Suppressor macrophage (primary cell): Measurements from ENCODE around the gene RXRA.

Experiments used
- DNase-seq, 4 experiments: peaks; one replicate each; pipeline ENCODE4 v3.0.0-alpha.2; 2020 to 2022

The RXRA gene

GRCh38 chr9:134355158-134355557, 28.9 kb downstream of the RXRA start:
- no peak for DNase-seq

DNA sequence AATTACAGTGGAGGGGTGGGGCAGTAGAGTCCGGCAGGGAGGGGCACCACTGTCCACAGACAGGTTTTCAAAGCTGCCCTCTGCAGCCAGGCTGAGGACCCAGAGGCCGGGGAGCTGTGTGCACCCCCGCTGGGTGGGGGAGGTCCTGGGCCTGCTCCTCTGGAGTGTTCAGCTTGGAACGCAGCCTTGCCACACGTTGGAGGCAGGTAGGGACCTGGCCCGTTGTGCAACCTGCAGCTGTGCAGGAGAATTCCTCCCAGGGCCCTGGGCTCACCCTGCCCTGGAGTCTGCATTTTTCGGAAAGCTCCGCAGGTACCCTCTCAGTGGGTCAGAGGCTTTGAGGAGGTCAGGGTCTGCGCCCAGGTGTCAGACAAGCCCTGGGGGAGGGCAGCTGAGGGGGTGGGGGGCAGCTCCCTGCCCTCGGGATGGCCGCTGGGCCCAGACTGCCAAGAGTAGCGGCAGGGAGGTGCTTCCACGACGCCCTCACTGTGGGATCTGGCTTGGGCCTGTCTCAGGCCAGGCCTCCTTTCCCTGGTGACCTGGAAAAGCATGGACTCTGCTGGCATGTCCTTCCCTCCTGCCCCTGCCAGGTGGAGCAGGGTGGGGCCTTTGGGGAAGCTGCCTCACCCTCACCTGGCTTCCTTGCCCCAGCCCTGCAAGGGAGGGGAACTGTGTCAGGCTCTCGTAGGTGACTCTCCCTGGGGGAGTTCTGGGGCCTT, 29.5 kb downstream of the RXRA start:
- DNase-seq: no peak

DNA sequence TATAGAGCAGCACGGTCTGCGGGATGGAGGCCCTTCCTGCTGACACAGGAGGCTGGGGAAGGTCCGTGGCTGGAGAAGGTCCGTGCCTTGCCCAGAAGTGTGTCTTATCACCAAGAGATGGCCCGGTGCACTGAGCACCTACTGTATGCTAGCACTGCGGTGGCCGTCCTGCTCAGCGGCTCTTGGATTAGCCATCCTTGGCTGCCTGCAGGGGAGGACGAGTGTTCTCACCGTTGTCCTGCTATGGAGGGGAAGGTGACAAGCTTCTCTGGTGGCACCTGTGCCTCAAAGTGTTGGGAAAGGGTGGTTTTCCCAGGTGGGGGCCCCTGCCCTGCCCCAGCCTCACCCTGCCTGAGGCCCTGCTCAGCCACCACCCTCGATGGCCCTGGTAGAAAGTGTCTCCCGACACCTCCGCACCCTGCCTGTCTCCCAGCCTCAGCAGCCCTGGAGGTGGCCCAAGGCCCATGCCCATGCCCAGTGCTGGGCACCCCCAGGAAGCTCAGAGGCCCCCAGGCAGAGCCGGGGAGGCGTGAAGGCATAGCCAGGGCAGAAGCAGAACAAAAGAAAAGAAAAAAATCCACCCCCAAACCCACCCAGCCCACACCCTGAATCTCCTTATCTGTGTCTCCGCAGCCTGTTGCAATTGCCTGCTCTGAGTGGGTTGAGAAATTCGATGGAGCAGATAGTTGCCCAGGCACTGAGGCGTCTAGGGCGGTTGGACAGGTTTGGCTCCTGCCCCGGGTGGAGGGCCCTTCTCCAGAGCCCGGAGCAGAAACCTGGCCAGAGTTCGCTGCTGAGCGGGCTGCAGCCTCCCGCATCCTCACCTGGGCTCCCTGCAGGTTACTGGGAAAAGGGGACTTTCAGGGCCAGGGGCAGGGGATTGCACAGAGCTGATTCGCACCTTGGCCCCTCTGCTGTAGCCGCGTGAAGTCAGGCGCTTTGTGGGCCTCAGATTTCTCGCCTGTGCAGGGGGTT, 30.5 kb downstream of the RXRA start:
- peak in 1 of 4 experiments; percentile 31 for DNase-seq

DNA sequence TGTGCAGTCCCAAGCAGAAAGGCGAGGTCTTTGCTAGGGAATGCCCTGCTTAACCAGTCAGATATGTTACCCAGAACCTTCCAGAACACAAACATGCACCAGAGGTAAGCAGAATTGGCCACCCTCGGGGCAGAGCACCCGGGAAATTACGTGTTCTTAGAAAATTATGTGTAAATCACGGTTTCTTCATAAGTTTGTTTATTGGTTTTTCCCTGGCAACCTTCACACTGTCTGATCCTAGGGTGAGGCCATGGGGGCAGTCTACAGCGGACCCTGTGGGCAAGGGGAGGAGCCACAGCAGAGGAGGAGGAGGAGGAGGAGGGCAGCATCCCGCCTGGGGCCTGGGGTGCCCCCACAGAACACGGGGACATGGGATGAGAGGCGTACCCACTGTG, 31.4 kb downstream of the RXRA start:
- no peak for DNase-seq

GRCh38 chr9:134358026-134358661, 31.9 kb downstream of the RXRA start:
- peak in 1 of 4 experiments; percentile 29 for DNase-seq

- peak in 3 of 4 experiments; percentile 48 to 74 (median 61) for DNase-seq
Observed at GRCh38 chr9:134358662-134359319, 32.5 kb downstream of the RXRA start.

DNA sequence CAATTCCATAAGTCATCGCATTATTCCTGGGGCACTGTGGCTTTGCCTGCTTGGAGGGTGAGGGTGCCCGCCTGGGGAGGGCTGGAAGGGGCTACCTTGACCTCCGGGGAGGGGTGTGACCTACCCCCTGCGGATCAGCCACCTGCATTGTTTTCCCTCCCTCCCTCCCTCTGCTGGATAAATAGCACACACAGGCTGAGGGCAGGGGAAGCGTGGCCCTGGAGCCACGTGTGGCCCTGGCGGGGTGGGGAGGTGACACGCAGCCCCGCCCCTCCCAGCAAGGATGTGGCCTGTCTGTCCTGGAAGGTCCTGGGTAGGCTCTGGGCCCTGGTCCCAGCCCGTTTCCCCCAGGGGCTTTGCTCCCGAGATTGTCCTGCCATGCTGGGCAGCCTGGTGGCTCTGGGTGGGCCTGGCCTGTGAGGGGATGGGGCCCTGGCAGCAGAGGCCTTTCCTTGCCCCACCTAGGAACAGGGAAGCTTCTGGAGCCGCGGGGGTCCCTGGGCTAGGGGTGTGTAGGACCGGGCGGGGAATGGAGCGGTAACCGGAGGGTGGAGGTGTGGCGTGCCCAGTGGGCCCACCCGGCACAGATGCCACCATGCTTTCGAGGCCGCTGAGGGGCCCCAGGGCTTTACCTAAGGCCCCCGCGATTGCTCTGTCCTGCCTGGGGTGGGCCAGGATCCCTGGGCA, 33.4 kb downstream of the RXRA start:
- peak in 3 of 4 experiments; percentile 49 to 73 (median 66) for DNase-seq

DNA sequence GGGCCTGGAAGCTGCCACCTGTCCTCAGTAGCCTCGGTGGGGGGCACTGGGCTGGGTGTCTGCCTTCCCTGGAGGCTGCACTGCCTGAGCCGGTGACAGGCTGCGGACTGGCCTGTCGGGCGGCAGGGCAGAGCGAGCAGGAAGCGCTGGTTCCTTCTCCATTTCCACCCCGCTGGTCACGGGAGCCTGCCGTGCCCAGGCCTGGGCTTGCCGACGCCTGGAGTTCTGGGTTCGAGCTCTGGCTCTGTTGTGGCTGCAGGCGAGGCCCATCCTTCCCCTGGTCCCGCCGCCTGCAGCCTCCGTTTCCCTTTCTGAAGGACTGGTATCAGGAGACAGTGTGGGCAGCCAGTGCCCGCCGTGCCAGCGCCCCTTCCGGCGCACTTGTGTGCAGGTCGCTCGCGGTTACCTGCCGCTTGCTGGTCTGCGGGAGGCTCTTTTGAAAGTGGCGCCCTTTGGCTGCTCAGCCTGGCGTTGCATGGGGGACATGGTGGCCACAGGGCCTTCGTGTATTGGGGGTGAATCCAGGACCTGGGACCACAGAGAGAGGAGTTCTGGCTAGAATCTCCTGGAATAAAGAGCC, 34.0 kb downstream of the RXRA start:
- DNase-seq: peak; percentile 70 to 88 (median 79)

- DNase-seq: no peak
Observed at GRCh38 chr9:134360897-134361296, 34.6 kb downstream of the RXRA start.

DNA sequence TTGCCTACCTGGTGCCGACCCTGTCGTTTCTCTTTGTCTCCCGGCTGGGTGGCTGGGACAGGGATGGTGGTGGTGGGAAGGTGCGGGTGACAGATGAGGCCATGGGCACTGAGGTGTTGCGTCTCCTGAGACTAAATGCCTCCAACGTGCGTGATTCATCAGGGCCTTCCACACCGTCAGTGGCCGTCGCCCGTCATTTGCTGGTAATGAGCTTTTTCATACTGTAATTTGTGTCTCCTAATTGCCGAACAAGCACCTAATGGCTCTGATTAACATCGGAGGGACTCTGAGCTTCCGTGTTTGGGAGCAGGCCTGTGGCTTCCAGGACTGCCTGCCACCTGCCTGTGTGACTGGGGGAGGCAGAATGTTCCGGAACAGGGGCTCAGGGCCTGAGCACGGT, 35.2 kb downstream of the RXRA start:
- no peak for DNase-seq

DNA sequence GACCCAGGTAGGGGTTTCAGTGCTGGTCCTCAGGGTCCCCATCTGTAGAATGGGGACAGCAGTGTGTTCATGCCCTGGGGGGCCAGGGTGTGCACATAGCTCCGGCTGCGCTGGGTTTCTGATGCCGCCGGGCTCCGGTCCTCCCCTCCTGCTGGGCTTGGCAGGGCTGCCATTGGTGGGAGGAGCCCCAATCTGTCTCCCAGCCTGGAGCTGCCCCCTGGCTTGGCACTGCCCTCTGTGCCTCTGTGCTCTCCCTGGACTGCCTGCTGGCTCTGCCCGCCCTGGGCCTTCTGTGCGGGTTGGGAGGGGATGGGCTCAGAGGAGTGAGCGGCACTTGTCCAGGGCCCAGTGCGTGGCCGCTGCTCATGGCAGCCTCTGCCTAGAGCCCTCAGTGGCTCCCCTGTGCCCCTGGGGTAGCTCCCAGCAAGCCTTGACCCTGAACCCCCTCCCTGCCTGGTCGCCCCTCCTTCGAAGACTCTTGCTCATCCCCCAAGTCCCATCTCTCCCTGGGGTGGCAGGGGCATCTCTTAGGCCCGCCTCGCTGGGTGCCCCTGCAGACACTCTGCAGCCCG, 35.7 kb downstream of the RXRA start:
- DNase-seq: no peak

GRCh38 chr9:134363450-134363849, 37.2 kb downstream of the RXRA start:
- no peak for DNase-seq

DNA sequence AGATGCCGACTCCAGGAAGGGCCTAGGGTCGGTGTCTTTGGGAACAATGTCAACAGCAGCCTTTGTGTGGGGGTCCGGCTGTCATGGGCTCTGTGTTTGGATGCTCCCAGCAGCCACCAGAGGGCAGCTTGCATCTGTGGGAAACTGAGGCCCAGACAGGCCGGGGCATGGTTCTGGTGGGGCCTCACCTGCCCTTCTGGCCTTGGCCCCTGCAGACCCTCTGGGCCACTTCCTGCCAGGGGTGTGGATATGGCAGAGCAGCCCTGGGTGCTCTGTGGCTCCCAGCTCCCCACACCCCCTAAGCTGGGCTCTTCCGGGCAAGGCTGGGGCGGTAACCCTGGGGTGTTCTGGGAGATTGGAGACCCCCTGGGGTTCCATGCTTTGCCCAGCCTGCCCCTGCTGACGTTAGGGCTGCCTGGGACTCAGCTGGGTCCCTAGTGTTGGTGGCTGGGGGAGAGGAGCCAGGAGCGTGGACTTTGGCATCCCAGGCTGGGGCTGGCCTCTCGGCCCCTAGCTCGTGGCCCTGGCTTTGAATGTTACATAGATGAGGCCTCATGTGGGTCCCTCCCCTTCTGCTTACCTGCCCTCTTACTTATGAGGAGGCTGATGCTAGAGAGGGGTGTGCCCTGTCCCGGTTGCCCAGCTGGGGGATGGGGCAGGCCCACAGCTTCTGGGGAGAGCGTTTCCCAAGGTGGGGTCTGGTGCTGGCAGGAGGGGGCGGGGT, 38.3 kb downstream of the RXRA start:
- DNase-seq: no peak

DNA sequence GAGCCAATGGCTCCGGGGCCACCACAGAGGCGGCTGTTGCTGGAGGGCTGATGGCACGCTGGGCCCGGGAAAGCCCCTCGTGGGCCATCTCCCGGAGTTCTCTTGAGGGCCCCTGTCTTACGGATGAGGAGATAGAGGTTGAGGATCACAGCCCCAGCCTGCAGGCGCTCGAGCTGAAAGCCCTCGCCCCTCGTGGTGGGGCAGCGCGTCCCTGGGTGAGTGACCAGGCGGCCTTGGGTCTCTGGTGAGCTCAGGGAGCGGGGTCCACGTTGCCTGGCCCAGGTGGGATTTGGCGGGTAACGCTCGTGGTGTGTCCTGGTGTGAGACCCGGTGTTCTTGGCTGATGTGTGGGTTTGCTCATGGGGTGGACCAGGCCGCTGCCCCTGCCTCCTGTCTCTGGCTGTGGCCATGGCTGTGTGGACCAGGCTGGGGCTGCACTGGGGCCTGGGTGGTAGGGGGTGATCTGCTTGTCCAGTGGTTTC, 38.9 kb downstream of the RXRA start:
- no peak for DNase-seq

DNA sequence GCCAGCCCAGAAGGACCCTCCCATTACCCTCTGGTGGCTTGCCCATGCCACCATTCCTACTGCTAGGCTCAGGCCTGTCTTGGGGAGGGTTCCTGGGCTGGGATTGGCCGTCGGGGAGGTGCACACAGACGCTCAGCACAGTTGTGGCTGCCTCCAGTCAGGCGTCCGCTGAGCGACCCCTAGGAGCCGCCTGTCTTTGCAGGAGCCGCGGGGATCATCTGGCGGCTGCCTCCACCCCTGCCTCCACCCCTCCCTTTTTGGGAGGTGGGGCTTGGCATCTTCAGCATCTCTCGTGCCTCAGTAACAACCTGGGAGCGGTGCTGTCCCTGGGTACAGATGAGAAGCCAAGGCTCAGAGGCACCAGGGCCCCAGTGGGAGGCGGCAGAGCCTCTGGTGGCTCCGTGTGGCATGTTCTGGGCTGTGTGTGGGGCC, 39.6 kb downstream of the RXRA start:
- no peak for DNase-seq

GRCh38 chr9:134366223-134367031, 40.2 kb downstream of the RXRA start:
- DNase-seq: peak; percentile 87 to 93 (median 90)

DNA sequence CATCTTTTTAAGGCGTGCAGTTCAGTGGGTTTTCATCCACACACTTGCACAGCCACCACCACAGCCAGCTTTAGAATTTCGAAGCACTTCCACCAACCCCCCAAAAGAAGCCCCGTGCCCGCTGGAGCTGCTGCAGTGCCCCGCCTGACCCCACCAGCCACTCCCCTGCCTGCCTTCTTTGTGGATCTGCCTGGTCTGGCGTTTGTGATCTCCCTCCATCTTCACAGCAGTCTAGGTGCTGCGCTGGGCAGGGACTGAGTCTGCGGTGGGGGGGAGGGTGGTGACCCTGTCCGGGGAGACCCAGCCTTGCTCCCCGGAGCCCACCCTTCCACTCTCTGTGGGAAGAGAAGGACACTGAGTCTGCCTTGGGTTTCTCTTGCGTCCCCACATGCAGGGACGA, 40.8 kb downstream of the RXRA start:
- no peak for DNase-seq

- no peak for DNase-seq
Observed at GRCh38 chr9:134367791-134368490, 41.7 kb downstream of the RXRA start.

DNA sequence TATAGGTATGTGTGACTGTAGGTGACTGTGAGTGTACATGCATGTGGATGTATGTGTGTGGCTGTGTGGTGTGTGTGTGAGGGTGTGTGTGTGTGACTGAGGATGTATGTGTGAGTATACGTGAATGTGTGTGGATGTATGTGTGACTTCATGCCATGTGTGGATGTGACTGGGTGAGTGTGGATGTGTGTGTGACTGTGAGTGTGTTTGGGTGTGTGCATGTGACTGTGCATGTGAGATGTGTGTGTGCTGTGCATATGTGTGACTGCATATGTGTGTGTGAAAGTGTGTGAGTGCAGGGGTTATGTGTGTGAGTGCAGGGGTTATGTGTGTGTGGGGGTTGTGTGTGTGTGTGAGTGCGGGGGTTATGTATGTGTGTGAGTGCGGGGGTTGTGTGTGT, 42.3 kb downstream of the RXRA start:
- no peak for DNase-seq
